CD4-positive, alpha-beta T cell treated with Interleukin-6 for 4 hours (primary cell): ENCODE results near the gene ATP1A4.

Experiments used
- DNase-seq: peaks from one replicate; pipeline ENCODE4 v3.0.0-alpha.2; 2020; ENCODE audit warnings: mixed read lengths

ATP1A4 gene

DNA sequence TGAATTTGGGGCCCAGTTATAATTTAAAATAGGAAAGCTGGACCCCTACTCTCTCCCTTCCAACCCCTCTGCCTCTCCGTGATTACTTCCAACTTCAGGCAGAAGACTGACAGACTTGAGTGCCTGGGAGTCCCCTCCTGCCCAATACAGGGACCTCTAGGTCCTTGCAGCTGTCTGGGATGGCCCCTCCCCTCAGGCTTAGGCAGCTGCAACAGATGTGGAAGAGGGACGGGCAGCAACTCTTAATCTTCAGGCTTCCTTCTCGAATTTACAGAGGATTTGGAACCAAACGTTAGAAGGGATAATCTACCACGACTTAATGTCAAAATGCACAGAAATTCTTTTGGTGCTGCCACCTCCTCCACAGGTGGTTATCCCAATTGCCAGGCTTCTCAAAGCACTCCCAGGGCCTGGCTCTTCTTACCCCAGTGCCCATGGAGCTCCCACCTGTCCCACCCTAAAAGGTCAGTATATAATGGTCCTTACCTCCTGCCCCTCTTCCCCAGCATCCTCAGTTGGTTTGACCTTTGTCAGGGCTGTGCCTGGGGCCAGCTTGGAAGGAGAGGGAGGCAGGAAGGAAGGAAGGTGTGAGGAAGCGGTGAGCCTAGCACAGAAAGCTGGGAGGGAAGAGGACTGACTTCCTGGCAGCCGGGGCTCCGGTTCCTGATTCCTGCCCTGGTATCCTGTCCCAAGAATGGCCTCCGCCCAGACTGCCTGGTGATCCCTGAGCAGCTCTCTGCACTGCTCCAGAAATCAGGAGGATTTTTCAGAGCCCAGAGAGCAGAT, 56.6 kb downstream of the ATP1A4 start:
- no peak for DNase-seq

- DNase-seq, result no peak
Measured at GRCh38 chr1:160208557-160209320, 57.3 kb downstream of the ATP1A4 start.

DNA sequence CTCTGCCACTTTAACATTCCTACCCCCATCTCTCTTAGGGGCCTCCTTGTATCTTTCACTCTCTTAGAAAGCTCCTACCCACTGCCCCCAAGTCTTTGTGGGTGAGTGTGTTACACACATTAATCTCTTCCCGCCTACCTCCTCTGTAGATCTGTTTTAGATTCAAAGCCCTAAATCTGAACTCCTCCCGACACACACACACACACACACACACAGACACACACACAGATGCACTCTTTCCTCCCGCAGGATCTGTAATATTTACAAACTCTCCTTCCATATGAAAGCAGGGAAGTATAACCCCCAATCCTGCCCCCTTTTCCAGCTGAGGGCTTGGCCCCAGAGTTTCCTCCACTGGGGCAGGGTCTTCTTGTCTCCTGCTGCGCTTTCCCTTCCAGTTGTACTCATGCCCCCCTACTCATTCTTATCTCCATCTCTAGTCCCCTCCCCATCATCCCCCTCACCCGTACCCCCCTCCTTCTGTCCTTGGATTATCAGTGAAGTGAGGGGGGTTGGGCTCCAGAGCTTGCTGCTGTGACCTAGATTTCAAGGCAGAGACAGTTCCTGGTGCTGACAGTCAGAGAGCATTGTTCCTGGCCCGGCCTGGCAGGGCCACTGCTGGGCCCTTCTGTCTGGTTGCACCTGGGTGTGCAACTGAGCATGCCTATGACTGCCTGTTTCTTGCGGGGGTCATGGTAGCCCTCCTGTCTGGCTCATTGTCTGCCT, 58.1 kb downstream of the ATP1A4 start:
- no peak for DNase-seq

GRCh38 chr1:160210561-160210960, 59.2 kb downstream of the ATP1A4 start:
- DNase-seq, result no peak

DNA sequence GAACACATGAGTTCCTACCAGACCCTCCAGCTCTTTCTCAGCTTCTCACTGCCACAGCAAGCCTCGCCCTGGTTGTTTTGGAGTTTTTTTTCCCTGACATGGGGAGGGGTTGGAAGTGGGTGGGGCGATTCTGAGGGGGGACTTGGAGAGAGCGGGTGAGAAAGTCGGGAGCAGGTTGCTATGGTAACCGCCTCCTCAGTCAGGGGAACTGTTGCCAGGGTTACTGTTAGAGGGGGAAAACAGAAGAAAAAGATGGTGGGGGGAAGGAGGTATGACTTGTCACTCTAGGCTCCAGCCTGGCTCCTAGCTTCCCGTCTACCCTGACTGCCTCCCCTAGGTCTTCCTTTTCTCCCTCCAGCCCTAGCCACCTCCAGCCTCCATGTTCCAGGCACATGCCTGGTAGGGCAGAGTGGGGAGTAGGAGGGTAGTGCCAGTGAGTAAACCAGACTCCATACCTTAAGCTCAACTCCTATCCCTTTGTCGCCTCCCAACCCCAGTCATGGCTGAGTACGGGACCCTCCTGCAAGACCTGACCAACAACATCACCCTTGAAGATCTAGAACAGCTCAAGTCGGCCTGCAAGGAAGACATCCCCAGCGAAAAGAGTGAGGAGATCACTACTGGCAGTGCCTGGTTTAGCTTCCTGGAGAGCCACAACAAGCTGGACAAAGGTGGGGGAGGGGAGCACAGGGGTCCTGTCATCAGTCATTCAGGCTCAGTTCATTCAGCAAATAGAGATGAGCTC, 59.8 kb downstream of the ATP1A4 start:
- DNase-seq, result no peak

GRCh38 chr1:160214481-160215140, 63.2 kb downstream of the ATP1A4 start:
- DNase-seq, result no peak

DNA sequence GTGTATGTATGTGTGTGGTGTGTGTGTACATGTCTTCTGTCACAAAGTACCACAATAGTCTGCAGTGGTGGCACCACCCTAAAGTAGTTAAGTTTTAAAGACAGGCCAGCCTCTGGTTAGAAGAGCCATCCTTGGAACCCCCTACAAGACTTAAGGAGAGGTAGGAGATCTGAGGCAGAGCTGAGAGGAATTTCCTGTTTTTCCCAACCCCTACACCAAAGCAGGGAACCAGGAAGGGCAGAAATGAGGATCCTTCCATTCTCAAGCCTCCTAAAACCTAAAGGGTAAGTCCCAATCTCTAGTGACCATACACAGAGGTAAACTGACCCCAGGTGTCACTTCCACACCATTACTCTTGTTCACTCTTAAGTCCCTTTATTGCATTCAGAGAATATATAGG, 64.9 kb downstream of the ATP1A4 start:
- DNase-seq, result no peak

- no peak for DNase-seq
Measured at GRCh38 chr1:160217481-160218051, 66.2 kb downstream of the ATP1A4 start.

DNA sequence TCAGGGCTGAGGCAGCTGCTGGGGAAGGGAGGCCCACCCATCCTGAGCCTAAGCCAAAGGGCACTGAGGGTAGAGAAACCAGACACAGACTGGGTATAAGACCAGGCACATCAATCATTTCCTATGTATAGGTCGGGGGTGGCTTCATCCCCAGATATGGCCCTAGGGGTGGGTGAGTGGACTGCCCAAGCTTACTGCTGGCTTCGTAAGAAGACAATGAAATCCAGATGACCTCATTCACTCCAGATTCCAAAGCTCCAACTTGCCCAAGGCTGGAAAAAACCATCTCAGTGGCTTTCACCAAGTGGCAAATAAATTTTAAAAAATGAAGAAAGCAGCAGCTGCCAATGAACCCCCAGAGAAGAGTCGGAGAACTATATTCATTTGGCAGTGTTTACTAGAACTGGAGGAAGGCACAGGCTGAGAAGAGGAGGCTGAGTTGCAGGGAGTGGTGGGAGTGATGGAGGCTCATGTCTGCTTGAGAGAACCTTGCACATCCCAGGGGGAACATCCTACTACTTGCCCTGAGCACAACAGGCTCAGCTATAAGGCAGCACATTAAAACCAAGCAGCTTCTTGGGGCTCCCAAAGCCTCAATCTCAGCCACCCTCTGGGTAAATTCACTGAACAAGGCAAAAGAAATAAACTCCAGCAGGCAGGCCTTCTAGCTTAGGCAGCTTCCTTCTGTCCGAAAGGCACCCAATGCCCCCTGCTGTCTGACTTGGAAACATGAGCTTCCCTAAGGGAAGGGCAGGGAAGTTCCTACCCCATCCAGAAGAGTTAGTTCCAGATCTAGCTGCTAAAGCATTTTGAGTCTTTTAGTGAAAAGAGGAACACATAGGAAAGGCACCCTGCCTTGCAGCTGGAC, 67.9 kb downstream of the ATP1A4 start:
- peak; percentile 14 for DNase-seq

DNA sequence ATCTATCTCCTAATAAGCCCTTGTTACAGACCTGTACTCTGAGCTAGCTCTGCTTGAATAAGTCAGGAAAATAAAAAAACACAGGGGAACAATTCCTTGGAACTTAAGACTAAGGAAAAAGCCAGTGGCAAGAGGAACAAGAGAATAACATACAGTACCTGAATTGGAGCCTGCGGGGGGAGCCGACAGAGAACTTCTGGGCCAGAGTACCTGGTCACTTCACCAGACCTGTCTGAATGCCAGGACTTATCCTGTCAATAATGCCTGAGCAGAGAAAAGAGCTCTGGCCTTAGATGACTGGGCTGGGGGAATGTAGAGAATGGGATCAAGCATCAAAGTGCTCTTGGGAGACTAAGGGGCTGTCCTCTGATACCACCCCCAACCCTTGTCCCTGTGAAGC, 68.9 kb downstream of the ATP1A4 start:
- no peak for DNase-seq

- DNase-seq, result no peak
Measured at GRCh38 chr1:160221089-160221488, 69.7 kb downstream of the ATP1A4 start.

- no peak for DNase-seq
Measured at GRCh38 chr1:160222546-160222945, 71.1 kb downstream of the ATP1A4 start.

GRCh38 chr1:160224606-160225005, 73.2 kb downstream of the ATP1A4 start:
- no peak for DNase-seq

DNA sequence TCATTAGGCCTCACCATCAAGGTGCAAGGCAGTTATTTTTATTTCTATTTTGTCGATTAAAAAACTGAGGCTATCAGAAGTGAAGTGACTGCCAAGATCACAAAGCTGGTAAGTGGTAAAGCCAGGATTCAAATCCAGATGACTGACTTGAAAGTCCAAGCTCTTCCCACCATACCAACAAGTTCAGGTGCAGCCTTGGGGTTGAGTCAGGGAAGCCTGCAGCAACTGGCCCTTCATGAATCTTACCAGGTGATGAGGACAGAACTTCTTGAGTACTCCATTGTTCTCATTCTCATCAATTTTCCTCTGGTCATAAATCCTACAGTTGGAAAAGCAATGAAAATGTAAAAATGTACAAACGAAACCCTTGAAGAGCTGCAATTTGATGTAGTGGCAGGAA, 73.9 kb downstream of the ATP1A4 start:
- no peak for DNase-seq

- DNase-seq, result no peak
Measured at GRCh38 chr1:160226623-160227022, 75.2 kb downstream of the ATP1A4 start.

DNA sequence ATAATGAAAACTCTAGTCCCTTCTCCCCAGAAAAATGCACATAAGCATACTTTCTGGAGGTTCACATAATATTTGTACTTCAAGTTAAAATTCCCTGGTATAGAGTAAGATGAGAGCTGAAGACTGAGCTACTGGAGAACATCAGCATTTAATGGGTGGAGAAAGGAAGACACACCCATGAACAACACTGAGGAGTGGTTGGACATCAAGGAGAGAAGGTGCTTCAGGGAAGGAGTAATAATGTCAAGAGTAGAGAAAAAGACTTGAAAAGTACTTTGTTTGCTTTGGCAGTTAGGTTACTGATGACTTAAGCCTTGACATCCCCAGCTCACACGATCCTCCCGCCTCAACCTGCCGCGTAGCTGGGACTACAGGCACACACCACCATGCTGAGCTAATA, 75.6 kb downstream of the ATP1A4 start:
- no peak for DNase-seq

DNA sequence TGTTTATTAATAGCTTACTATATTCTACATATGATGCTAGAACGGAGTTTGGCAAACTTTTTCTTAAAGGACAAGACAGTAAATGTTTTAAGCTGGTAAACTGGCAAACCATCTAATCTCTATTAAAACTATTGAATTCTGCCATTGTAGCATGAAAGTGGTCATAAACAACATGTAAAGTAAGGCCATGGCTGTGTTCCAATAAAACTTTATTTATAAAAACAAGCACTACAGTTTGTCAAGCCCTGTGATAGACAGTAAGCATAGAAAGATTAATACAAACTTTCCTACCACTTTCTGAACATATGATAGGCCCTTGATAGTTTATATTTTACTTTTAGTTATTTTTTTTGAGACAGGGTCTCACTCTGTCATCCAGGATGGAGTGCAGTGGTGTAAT, 76.2 kb downstream of the ATP1A4 start:
- DNase-seq, result no peak

- DNase-seq, result no peak
Measured at GRCh38 chr1:160228431-160228830, 77.0 kb downstream of the ATP1A4 start.

GRCh38 chr1:160232911-160233310, 81.5 kb downstream of the ATP1A4 start:
- DNase-seq, result no peak
